Peyer's patch (tissue), 4 donors: ENCODE results near the gene NEK6. TPM values are rescaled to one million over a fixed set of nuclear protein-coding genes. Genes with fewer than 3 reads are reported as not detected.

Experiments
- DNase-seq, 3 donors: peaks; one replicate each; pipeline ENCODE4 v3.0.0-alpha.2; 2017 to 2019
- H3K27ac ChIP-seq, 4 donors: fragments of 200-600 bp; sonication (generic); one replicate each; pipeline ENCODE4 v1.5.1; 2016 to 2019
- H3K27me3 ChIP-seq, 2 donors: fragments of 200-600 bp; sonication (generic); one replicate each; pipeline ENCODE4 v1.5.1; 2019
- H3K36me3 ChIP-seq, 3 donors: fragments of 200-600 bp; sonication (generic); one replicate each; pipeline ENCODE4 v1.5.1; 2016 to 2019
- H3K4me1 ChIP-seq, 4 donors: fragments of 200-600 bp; sonication (generic); one replicate each; pipeline ENCODE4 v1.5.1; 2016 to 2019
- H3K4me3 ChIP-seq, 4 donors: fragments of 200-600 bp; sonication (generic); 1 replicate in 3 of 4; 2 replicates in 1 of 4; pipeline ENCODE4 v1.5.1; 2016 to 2019; ENCODE audit warnings: mild to moderate bottlenecking in 1 of 4
- H3K9me3 ChIP-seq, 4 donors: fragments of 200-600 bp; sonication (generic); one replicate each; pipeline ENCODE4 v1.5.1; 2016 to 2019; ENCODE audit warnings: mild to moderate bottlenecking in 1 of 4
- POLR2A ChIP-seq, 2 donors: fragments of 450-650 bp; IDR thresholded peaks; one replicate each; pipeline ENCODE4 v1.5.1; 2017; ENCODE audit warnings: antibody characterized with exemption in 2 of 2, mild to moderate bottlenecking in 2 of 2, moderate library complexity in 2 of 2
- total RNA-seq, 4 donors: library from RNA; depleted of rRNA; stranded (reverse); fragments of >200 nt; gene quantifications; one replicate each; pipeline ENCODE4 v1.1.0, GENCODE V29; 2016
- TF ChIP-seq, protein P1 (sequence below), 6 experiments: fragments of 450-650 bp in 4 of 6; fragments of 200-600 bp in 2 of 6; sonication (generic) in 1 of 6; IDR thresholded peaks; one replicate each; pipeline ENCODE4 v1.5.1; 2017 to 2019; ENCODE audit warnings: antibody characterized with exemption in 6 of 6, mild to moderate bottlenecking in 3 of 6, moderate library complexity in 1 of 6

Gene NEK6
- total RNA-seq, 4 donors from 2014 or later: 38.4 to 77.6 (median 46.9) TPM

DNA sequence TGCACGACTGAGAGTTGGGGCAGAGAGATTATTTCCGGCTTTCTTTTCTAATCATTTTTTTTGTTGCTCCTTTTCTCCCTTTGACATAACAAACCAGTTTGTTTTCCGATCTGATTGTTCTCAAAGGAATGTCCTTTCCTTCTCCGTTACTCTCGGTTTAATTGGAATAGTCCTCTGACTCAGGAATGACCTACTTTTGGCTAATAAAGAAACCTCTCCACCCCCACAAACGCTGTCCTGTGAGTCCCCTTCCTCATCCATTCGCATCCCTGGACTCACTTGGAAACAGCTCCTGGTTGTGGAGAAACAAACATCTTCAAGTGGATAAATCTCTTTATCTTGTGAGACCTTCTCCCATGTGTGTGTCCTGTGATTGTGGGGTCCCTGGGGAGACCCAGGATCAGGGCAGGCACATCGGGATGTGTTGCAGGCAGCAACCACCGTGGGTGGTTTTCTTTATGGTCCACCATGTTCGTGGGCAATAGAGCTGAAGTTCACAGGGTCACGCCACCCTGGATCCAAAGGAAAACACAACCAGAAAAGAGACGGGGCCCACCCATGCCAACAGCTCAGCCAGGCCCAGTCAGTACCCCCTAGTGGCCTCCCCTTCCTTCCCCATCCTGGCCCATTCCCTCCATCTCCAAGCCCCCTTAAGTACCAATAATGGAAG is 45.2 kb upstream of the NEK6 start:
- H3K9me3 ChIP-seq: no peaks in the 10 kb centered on the region
- H3K27ac ChIP-seq: no peak overlapping the region
- H3K27me3 ChIP-seq: no peaks in the 10 kb centered on the region
- no peaks in the 10 kb centered on the region for H3K36me3 ChIP-seq
- no peak for TF ChIP-seq POLR2A (IDR thresholded peaks at IDR 0.05)
- TF ChIP-seq, protein P1, sequence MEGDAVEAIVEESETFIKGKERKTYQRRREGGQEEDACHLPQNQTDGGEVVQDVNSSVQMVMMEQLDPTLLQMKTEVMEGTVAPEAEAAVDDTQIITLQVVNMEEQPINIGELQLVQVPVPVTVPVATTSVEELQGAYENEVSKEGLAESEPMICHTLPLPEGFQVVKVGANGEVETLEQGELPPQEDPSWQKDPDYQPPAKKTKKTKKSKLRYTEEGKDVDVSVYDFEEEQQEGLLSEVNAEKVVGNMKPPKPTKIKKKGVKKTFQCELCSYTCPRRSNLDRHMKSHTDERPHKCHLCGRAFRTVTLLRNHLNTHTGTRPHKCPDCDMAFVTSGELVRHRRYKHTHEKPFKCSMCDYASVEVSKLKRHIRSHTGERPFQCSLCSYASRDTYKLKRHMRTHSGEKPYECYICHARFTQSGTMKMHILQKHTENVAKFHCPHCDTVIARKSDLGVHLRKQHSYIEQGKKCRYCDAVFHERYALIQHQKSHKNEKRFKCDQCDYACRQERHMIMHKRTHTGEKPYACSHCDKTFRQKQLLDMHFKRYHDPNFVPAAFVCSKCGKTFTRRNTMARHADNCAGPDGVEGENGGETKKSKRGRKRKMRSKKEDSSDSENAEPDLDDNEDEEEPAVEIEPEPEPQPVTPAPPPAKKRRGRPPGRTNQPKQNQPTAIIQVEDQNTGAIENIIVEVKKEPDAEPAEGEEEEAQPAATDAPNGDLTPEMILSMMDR (IDR thresholded peaks at IDR 0.05): no peak
- H3K4me1 ChIP-seq: peaks cover 0 to 16% (median 14%) of the 10 kb centered on the region in 4 donors
- no peak overlapping the region for H3K4me3 ChIP-seq
- peak in 1 of 3 donors; percentile 23 for DNase-seq

- no peaks in the 10 kb centered on the region for H3K36me3 ChIP-seq
- no peak overlapping the region for H3K27ac ChIP-seq
- TF ChIP-seq POLR2A (IDR thresholded peaks at IDR 0.05): no peak
- TF ChIP-seq, protein P1 (IDR thresholded peaks at IDR 0.05): no peak
- H3K4me3 ChIP-seq: no peak overlapping the region
- no peaks in the 10 kb centered on the region for H3K27me3 ChIP-seq
- H3K4me1 ChIP-seq: peaks cover 2 to 24% (median 20%) of the 10 kb centered on the region in 4 donors
- H3K9me3 ChIP-seq: no peaks in the 10 kb centered on the region
- peak in 2 of 3 donors; percentile 9 to 21 for DNase-seq
These were observed 44.4 kb upstream of the NEK6 start for GRCh38 chr9:124213396-124213795.

GRCh38 chr9:124214116-124214515 is 43.6 kb upstream of the NEK6 start:
- Histone ChIP-seq H3K27ac (peak overlapping the region in 1 of 4 donors; percentile 11), H3K4me1 (peaks cover 4 to 30% (median 27%) of the 10 kb centered on the region in 4 donors), H3K9me3 (no peaks in the 10 kb centered on the region), H3K36me3 (no peaks in the 10 kb centered on the region), H3K27me3 (no peaks in the 10 kb centered on the region), H3K4me3 (no peak overlapping the region)
- DNase-seq: peak in 1 of 3 donors; percentile 15
- TF ChIP-seq, protein P1 (IDR thresholded peaks at IDR 0.05): no peak
- no peak for TF ChIP-seq POLR2A (IDR thresholded peaks at IDR 0.05)

- no peaks in the 10 kb centered on the region for H3K36me3 ChIP-seq
- H3K27ac ChIP-seq: peak overlapping the region in 1 of 4 donors; percentile 11
- no peak overlapping the region for H3K4me3 ChIP-seq
- no peaks in the 10 kb centered on the region for H3K9me3 ChIP-seq
- TF ChIP-seq, protein P1 (IDR thresholded peaks at IDR 0.05): no peak
- no peak for TF ChIP-seq POLR2A (IDR thresholded peaks at IDR 0.05)
- peak in 2 of 3 donors; percentile 14 to 33 for DNase-seq
- peaks cover 4 to 34% (median 30%) of the 10 kb centered on the region in 4 donors for H3K4me1 ChIP-seq
- no peaks in the 10 kb centered on the region for H3K27me3 ChIP-seq
These were observed 43.0 kb upstream of the NEK6 start for GRCh38 chr9:124214596-124215367.

DNA sequence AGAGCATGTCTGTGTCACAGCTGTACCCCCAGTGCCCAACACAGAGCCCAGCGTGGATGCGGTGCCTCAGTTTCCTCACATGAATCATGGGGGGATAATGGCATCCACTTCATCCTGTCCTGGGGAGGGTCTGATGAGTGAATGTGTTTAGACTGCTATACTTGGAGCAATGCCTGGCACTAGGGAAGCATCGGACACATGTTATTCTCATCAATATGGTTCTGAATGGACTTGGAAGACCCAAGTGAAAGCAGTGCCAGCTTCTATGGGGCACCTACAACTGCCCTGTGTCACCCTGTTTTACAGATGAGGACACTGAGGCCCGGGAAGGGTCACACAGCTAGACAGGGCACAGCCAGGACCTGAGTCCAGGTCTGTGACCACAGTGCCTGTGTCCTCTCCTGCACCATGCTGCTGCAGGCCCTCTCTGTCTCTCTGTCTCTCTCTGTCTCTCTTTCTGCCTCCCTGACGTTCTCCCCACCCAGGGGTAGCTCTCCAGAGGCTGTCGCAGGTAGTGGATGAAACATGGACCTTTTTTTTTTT is 42.3 kb upstream of the NEK6 start:
- peaks cover 4 to 34% (median 31%) of the 10 kb centered on the region in 4 donors for H3K4me1 ChIP-seq
- no peak overlapping the region for H3K4me3 ChIP-seq
- H3K27ac ChIP-seq: no peak overlapping the region
- DNase-seq: peak in 2 of 3 donors; percentile 15 to 42
- no peaks in the 10 kb centered on the region for H3K9me3 ChIP-seq
- TF ChIP-seq, protein P1 (IDR thresholded peaks at IDR 0.05): no peak
- TF ChIP-seq POLR2A (IDR thresholded peaks at IDR 0.05): no peak
- H3K27me3 ChIP-seq: no peaks in the 10 kb centered on the region
- H3K36me3 ChIP-seq: no peaks in the 10 kb centered on the region
